HEK293 (cell line): ENCODE results near the gene CCDC9.
A peak's percentile ranks its signal among the peaks of the same experiment; 100 is the strongest.

Experiments used
- EGR2 ChIP-seq: fragments of 450-650 bp; formaldehyde crosslinking; IDR thresholded peaks from 2 replicates; pipeline ENCODE4 v1.5.1; 2016; ENCODE audit warnings: low read depth, missing biosample characterization, missing genetic modification characterization
- GFI1B ChIP-seq: fragments of 450-650 bp; formaldehyde crosslinking; IDR thresholded peaks from 2 replicates; pipeline ENCODE4 v1.5.1; 2016; ENCODE audit warnings: missing biosample characterization, missing genetic modification characterization
- KLF16 ChIP-seq: fragments of 450-650 bp; formaldehyde crosslinking; IDR thresholded peaks from 2 replicates; pipeline ENCODE4 v1.5.1; 2017; ENCODE audit warnings: missing biosample characterization, missing genetic modification characterization
- MZF1 ChIP-seq: fragments of 450-650 bp; formaldehyde crosslinking; IDR thresholded peaks from 2 replicates; pipeline ENCODE4 v1.5.1; 2017; ENCODE audit warnings: missing biosample characterization, missing genetic modification characterization, borderline replicate concordance
- OVOL3 ChIP-seq: fragments of 450-650 bp; formaldehyde crosslinking; IDR thresholded peaks from 2 replicates; pipeline ENCODE4 v1.5.1; 2016; ENCODE audit warnings: missing biosample characterization, missing genetic modification characterization
- SALL2 ChIP-seq: fragments of 450-650 bp; formaldehyde crosslinking; IDR thresholded peaks from 2 replicates; pipeline ENCODE4 v1.5.0; 2017; ENCODE audit warnings: missing biosample characterization, mild to moderate bottlenecking, missing genetic modification characterization, borderline replicate concordance
- SETDB1 ChIP-seq: IDR thresholded peaks from one replicate; pipeline ENCODE4 v1.6.1; 2017; ENCODE audit warnings: mild to moderate bottlenecking, low read length, moderate library complexity, mixed read lengths; ENCODE audit not compliant: insufficient read length
- SP2 ChIP-seq: fragments of 450-650 bp; formaldehyde crosslinking; IDR thresholded peaks from 2 replicates; pipeline ENCODE4 v1.5.1; 2016; ENCODE audit warnings: missing biosample characterization, missing genetic modification characterization
- SP3 ChIP-seq: fragments of 450-650 bp; formaldehyde crosslinking; IDR thresholded peaks from 2 replicates; pipeline ENCODE4 v1.5.1; 2016; ENCODE audit warnings: missing biosample characterization, missing genetic modification characterization
- SP7 ChIP-seq: fragments of 450-650 bp; formaldehyde crosslinking; IDR thresholded peaks from 2 replicates; pipeline ENCODE4 v1.5.1; 2016; ENCODE audit warnings: missing biosample characterization, missing genetic modification characterization
- ZEB2 ChIP-seq: fragments of 450-650 bp; formaldehyde crosslinking; IDR thresholded peaks from 2 replicates; pipeline ENCODE4 v1.5.1; 2016; ENCODE audit warnings: missing biosample characterization, missing genetic modification characterization
- ZNF114 ChIP-seq: fragments of 450-650 bp; formaldehyde crosslinking; IDR thresholded peaks from 2 replicates; pipeline ENCODE4 v1.5.0; 2017; ENCODE audit warnings: missing biosample characterization, missing genetic modification characterization
- ZNF140 ChIP-seq: fragments of 450-650 bp; formaldehyde crosslinking; IDR thresholded peaks from 2 replicates; pipeline ENCODE4 v1.5.1; 2016; ENCODE audit warnings: missing biosample characterization, missing genetic modification characterization
- ZNF169 ChIP-seq: fragments of 450-650 bp; formaldehyde crosslinking; IDR thresholded peaks from 2 replicates; pipeline ENCODE4 v1.5.1; 2016; ENCODE audit warnings: missing biosample characterization, missing genetic modification characterization
- ZNF174 ChIP-seq: fragments of 450-650 bp; formaldehyde crosslinking; IDR thresholded peaks from 2 replicates; pipeline ENCODE4 v1.5.0; 2017; ENCODE audit warnings: missing biosample characterization, mild to moderate bottlenecking, missing genetic modification characterization
- ZNF311 ChIP-seq: fragments of 450-650 bp; formaldehyde crosslinking; IDR thresholded peaks from 2 replicates; pipeline ENCODE4 v1.5.1; 2017; ENCODE audit warnings: missing biosample characterization, missing genetic modification characterization, borderline replicate concordance
- ZNF37A ChIP-seq: fragments of 450-650 bp; IDR thresholded peaks from 2 replicates; pipeline ENCODE4 v1.5.1; 2018; ENCODE audit warnings: missing biosample characterization, missing genetic modification characterization
- ZNF48 ChIP-seq: fragments of 450-650 bp; formaldehyde crosslinking; IDR thresholded peaks from 2 replicates; pipeline ENCODE4 v1.5.1; 2016; ENCODE audit warnings: missing biosample characterization, missing genetic modification characterization
- ZNF510 ChIP-seq: fragments of 450-650 bp; formaldehyde crosslinking; IDR thresholded peaks from 2 replicates; pipeline ENCODE4 v1.5.1; 2018; ENCODE audit warnings: mild to moderate bottlenecking, missing genetic modification characterization, missing biosample characterization; ENCODE audit not compliant: insufficient replicate concordance
- ZNF529 ChIP-seq: fragments of 450-650 bp; formaldehyde crosslinking; IDR thresholded peaks from 2 replicates; pipeline ENCODE4 v1.5.1; 2017; ENCODE audit warnings: missing genetic modification characterization, missing biosample characterization; ENCODE audit not compliant: insufficient replicate concordance
- ZNF571 ChIP-seq: fragments of 450-650 bp; formaldehyde crosslinking; IDR thresholded peaks from 2 replicates; pipeline ENCODE4 v1.5.0; 2017; ENCODE audit warnings: missing biosample characterization, missing genetic modification characterization
- TF ChIP-seq, protein P1 (sequence below): fragments of 450-650 bp; formaldehyde crosslinking; IDR thresholded peaks from 2 replicates; pipeline ENCODE4 v1.5.1; 2016; ENCODE audit warnings: missing biosample characterization, missing genetic modification characterization
- TF ChIP-seq, protein P2 (sequence below): fragments of 450-650 bp; formaldehyde crosslinking; IDR thresholded peaks from 2 replicates; pipeline ENCODE4 v1.5.1; 2017; ENCODE audit warnings: missing biosample characterization, missing genetic modification characterization
- TF ChIP-seq, protein P3 (sequence below): fragments of 450-650 bp; formaldehyde crosslinking; IDR thresholded peaks from 2 replicates; pipeline ENCODE4 v1.5.1; 2016; ENCODE audit warnings: missing biosample characterization, missing genetic modification characterization
- TF ChIP-seq, protein P4 (sequence below): fragments of 450-650 bp; formaldehyde crosslinking; IDR thresholded peaks from 2 replicates; pipeline ENCODE4 v1.5.1; 2016; ENCODE audit warnings: missing biosample characterization, missing genetic modification characterization, low read depth
- TF ChIP-seq, protein P5 (sequence below): fragments of 450-650 bp; formaldehyde crosslinking; IDR thresholded peaks from 2 replicates; pipeline ENCODE4 v1.5.1; 2016; ENCODE audit warnings: missing biosample characterization, missing genetic modification characterization
- TF ChIP-seq, protein P6 (sequence below): fragments of 450-650 bp; formaldehyde crosslinking; IDR thresholded peaks from 2 replicates; pipeline ENCODE4 v1.5.1; 2016; ENCODE audit warnings: missing biosample characterization, missing genetic modification characterization
- TF ChIP-seq, protein P7 (sequence below): fragments of 450-650 bp; formaldehyde crosslinking; IDR thresholded peaks from 2 replicates; pipeline ENCODE4 v1.5.1; 2016; ENCODE audit warnings: missing biosample characterization, missing genetic modification characterization

Gene CCDC9

DNA sequence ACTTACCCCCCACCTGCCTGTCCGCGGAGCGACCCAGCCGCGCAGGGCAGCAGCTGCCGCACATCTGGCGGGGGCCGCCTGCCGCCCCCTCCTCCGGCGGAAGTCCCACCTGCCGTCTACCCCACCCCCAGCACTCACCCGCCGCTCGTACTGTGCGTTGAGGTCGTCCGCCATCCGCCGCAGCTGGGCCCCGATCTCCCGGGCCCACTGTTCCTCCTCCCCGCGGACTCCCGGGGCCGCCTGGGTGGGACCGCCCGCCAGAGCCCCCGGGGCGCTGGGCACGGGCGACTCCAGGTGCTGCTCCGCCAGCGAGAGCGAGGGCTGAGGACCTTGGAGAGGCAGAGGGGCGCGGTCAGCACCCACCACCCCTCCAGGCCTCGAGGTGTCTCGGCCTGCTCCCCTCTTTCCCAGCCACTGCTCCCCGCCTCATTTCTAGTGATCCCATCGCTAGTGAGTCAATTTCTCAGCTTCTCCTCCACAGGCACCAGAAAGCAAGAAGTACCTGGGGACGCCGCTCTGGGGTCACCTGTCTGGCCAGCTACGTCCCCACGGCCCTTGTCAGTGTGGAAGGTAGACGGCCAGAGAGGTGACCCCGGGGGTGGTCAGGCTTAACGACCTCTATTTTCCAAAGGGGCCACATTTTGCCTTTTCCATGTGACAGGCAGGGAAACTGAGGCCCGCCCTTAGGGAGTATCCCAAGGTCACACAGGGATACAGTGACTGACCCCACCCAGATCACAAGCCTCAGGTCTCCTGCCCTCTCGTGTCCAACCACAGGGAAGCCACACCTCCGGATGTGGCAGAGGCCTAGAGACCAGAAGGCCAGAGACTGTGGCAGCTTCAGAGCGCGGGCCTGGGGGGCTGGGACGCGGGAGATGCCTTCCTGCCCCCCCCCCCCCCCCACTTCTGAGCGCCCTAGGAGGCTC, 29.6 kb upstream of the CCDC9 start (continued):
- TF ChIP-seq SP3 (tag by site-specific recombination) (no peak), MZF1 (tag by site-specific recombination) (no peak), SALL2 (tag by site-specific recombination) (no peak), ZNF48 (tag by site-specific recombination) (no peak), OVOL3 (tag by site-specific recombination) (no peak), SETDB1 (no peak), ZNF140 (tag by site-specific recombination) (no peak), EGR2 (tag by site-specific recombination) (peak; percentile 77), ZNF169 (tag by site-specific recombination) (peak; percentile 90), ZNF510 (no peak), SP2 (tag by site-specific recombination) (peak; percentile 57), ZNF37A (tag by site-specific recombination) (no peak), ZEB2 (tag by site-specific recombination) (peak; percentile 57), KLF16 (tag by site-specific recombination) (peak; percentile 73), ZNF174 (tag by site-specific recombination) (no peak), ZNF571 (tag by site-specific recombination) (no peak), ZNF114 (tag by site-specific recombination) (no peak), SP7 (tag by site-specific recombination) (peak; percentile 61; the same call in 1 of the 2 replicates), GFI1B (tag by site-specific recombination) (no peak), ZNF529 (tag by site-specific recombination) (no peak), ZNF311 (tag by site-specific recombination) (no peak)
- TF ChIP-seq, protein P1, sequence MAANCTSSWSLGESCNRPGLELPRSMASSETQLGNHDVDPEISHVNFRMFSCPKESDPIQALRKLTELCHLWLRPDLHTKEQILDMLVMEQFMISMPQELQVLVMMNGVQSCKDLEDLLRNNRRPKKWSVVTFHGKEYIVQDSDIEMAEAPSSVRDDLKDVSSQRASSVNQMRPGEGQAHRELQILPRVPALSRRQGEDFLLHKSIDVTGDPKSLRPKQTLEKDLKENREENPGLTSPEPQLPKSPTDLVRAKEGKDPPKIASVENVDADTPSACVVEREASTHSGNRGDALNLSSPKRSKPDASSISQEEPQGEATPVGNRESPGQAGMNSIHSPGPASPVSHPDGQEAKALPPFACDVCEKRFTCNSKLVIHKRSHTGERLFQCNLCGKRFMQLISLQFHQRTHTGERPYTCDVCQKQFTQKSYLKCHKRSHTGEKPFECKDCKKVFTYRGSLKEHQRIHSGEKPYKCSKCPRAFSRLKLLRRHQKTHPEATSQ (tag by site-specific recombination), result no peak
- TF ChIP-seq, protein P2, sequence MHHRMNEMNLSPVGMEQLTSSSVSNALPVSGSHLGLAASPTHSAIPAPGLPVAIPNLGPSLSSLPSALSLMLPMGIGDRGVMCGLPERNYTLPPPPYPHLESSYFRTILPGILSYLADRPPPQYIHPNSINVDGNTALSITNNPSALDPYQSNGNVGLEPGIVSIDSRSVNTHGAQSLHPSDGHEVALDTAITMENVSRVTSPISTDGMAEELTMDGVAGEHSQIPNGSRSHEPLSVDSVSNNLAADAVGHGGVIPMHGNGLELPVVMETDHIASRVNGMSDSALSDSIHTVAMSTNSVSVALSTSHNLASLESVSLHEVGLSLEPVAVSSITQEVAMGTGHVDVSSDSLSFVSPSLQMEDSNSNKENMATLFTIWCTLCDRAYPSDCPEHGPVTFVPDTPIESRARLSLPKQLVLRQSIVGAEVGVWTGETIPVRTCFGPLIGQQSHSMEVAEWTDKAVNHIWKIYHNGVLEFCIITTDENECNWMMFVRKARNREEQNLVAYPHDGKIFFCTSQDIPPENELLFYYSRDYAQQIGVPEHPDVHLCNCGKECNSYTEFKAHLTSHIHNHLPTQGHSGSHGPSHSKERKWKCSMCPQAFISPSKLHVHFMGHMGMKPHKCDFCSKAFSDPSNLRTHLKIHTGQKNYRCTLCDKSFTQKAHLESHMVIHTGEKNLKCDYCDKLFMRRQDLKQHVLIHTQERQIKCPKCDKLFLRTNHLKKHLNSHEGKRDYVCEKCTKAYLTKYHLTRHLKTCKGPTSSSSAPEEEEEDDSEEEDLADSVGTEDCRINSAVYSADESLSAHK (tag by site-specific recombination), result peak; percentile 60
- TF ChIP-seq, protein P3, sequence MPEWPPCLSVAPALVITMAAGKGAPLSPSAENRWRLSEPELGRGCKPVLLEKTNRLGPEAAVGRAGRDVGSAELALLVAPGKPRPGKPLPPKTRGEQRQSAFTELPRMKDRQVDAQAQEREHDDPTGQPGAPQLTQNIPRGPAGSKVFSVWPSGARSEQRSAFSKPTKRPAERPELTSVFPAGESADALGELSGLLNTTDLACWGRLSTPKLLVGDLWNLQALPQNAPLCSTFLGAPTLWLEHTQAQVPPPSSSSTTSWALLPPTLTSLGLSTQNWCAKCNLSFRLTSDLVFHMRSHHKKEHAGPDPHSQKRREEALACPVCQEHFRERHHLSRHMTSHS (tag by site-specific recombination), result no peak
- TF ChIP-seq, protein P4, sequence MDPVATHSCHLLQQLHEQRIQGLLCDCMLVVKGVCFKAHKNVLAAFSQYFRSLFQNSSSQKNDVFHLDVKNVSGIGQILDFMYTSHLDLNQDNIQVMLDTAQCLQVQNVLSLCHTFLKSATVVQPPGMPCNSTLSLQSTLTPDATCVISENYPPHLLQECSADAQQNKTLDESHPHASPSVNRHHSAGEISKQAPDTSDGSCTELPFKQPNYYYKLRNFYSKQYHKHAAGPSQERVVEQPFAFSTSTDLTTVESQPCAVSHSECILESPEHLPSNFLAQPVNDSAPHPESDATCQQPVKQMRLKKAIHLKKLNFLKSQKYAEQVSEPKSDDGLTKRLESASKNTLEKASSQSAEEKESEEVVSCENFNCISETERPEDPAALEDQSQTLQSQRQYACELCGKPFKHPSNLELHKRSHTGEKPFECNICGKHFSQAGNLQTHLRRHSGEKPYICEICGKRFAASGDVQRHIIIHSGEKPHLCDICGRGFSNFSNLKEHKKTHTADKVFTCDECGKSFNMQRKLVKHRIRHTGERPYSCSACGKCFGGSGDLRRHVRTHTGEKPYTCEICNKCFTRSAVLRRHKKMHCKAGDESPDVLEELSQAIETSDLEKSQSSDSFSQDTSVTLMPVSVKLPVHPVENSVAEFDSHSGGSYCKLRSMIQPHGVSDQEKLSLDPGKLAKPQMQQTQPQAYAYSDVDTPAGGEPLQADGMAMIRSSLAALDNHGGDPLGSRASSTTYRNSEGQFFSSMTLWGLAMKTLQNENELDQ (tag by site-specific recombination), result no peak
- TF ChIP-seq, protein P5, sequence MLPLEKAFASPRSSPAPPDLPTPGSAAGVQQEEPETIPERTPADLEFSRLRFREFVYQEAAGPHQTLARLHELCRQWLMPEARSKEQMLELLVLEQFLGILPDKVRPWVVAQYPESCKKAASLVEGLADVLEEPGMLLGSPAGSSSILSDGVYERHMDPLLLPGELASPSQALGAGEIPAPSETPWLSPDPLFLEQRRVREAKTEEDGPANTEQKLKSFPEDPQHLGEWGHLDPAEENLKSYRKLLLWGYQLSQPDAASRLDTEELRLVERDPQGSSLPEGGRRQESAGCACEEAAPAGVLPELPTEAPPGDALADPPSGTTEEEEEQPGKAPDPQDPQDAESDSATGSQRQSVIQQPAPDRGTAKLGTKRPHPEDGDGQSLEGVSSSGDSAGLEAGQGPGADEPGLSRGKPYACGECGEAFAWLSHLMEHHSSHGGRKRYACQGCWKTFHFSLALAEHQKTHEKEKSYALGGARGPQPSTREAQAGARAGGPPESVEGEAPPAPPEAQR (tag by site-specific recombination), result peak; percentile 63; the same call in 1 of the 2 replicates
- TF ChIP-seq, protein P6, sequence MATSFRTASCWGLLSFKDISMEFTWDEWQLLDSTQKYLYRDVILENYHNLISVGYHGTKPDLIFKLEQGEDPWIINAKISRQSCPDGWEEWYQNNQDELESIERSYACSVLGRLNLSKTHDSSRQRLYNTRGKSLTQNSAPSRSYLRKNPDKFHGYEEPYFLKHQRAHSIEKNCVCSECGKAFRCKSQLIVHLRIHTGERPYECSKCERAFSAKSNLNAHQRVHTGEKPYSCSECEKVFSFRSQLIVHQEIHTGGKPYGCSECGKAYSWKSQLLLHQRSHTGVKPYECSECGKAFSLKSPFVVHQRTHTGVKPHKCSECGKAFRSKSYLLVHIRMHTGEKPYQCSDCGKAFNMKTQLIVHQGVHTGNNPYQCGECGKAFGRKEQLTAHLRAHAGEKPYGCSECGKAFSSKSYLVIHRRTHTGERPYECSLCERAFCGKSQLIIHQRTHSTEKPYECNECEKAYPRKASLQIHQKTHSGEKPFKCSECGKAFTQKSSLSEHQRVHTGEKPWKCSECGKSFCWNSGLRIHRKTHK (tag by site-specific recombination), result no peak
- TF ChIP-seq, protein P7, sequence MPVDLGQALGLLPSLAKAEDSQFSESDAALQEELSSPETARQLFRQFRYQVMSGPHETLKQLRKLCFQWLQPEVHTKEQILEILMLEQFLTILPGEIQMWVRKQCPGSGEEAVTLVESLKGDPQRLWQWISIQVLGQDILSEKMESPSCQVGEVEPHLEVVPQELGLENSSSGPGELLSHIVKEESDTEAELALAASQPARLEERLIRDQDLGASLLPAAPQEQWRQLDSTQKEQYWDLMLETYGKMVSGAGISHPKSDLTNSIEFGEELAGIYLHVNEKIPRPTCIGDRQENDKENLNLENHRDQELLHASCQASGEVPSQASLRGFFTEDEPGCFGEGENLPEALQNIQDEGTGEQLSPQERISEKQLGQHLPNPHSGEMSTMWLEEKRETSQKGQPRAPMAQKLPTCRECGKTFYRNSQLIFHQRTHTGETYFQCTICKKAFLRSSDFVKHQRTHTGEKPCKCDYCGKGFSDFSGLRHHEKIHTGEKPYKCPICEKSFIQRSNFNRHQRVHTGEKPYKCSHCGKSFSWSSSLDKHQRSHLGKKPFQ (tag by site-specific recombination), result no peak
